Dedifferentiated amniotic fluid mesenchymal stem cell (primary cell): ENCODE data around the gene FXYD7.
"Not testable (repeated sequence)": the region's sequence is repeated elsewhere in the genome, so short reads cannot be mapped to it uniquely, and the experiment has no call there.

Source experiments
- DNase-seq: peaks from one replicate; pipeline ENCODE4 v3.0.0-alpha.2; 2016; ENCODE audit errors: extremely low spot score

The FXYD7 gene

DNA sequence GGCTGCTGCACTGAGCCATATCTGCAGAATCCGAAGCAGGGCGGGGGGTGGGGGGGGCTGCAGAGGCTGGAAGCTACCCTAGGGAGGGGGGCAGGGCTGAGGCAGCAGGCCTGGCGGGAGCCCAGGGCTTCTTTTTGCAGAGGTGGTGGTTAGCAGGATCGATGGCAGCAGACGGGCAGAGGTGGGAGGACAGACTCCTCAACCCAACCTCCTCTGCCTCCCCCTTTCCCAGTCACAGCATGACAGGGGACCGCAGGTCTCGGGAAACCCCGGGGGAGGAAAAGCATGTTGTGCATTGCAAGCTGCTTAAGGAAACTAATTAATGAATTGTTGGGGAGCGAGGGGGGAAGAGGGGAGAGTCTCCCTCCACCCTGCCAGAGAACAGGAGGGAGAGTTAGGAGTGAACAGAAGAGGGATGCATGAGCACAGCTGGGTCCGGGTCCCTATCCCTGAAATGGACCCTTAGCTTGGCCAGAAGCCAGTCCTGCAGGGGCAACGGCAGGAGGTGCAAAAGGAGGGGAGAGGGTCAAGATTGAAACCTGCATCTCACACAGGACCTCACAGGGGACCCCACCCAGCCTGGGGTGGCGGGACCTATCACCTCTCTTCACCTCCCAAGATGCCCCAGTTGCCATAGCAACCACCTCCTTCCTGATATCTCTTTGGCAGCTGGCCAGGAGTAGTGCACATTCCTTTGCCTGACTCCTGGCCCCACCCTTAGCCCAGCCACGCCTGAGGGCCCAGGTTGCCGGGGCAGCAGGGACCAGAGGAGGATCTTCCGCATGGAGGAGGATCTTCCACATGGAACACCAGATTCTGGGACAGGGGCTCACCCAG is 1.8 kb downstream of the FXYD7 start:
- no peak for DNase-seq

- DNase-seq: no peak
These were observed 3.8 kb downstream of the FXYD7 start for GRCh38 chr19:35146746-35147459.

- no peak for DNase-seq
These were observed 6.4 kb downstream of the FXYD7 start for GRCh38 chr19:35149463-35149862.

DNA sequence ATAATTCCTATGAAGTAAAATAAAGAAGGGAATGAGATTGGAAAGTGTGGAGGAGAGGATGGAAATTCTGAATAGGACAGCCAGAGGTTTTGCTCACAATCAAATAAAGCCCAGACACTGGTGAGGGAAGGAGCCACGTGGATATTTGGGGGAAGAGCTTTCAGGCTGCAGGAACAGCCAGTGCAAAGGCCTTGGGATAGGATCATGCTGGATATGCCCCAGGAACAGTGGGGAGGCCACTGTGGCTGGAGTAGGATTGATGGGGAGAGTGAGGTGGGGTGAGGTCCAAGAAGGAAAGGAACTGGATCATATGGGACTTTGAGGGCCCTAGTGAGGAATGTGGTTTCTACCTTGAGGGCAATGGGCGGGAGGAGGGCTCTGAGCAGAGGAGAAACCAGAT is 7.4 kb downstream of the FXYD7 start:
- DNase-seq: no peak

DNA sequence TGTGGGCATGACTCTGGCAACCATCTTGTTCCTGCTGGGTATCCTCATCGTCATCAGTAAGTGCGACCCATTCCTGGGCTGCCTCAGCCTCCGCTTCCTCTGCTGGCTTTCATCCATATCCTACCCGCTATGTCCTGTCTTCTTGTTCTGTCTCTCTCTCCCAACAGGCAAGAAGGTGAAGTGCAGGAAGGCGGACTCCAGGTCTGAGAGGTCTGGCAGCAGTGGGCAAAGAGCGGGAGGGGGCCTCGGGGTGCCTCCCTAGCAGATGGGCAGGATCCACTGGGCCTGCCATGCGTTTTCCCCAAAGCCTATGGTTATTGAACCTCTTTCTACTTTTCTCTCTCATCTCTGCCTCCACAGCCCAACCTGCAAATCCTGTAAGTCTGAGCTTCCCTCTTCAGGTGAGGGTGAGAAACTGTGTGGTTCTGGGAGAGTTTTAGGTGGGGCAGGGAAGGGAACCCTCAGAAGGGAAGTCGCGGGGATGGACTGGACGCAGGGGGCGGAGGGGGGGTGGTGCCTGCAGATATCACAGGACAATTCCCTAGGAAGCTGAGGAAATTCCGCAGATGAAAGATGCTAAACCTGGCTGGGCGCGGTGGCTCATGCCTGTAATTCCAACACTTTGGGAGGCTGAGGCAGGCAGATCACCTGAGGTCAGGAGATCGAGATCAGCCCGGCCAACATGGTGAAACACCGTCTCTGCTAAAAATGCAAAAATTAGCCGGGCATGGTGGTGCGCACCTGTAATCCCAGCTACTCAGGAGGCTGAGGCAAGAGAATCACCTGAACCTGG is 8.4 kb downstream of the FXYD7 start:
- no peak for DNase-seq

DNA sequence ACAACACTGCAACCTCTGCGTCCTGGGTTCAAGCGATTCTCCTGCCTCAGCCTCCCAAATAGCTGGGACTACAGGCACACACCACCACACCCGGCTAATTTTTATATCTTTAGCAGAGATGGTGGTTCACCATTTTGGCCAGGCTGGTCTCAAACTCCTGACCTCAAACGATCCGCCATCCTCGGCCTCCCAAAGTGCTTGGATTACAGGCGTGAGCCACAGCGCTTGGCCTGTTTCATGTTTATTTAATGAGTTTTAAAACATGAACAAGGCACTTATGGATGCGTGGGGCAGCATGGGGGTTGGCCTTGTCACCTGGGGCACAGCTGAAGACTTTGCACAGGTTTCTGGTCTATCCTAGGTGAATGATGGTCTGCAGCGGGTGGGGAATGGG is 10.1 kb downstream of the FXYD7 start:
- not testable (repeated sequence) for DNase-seq

DNA sequence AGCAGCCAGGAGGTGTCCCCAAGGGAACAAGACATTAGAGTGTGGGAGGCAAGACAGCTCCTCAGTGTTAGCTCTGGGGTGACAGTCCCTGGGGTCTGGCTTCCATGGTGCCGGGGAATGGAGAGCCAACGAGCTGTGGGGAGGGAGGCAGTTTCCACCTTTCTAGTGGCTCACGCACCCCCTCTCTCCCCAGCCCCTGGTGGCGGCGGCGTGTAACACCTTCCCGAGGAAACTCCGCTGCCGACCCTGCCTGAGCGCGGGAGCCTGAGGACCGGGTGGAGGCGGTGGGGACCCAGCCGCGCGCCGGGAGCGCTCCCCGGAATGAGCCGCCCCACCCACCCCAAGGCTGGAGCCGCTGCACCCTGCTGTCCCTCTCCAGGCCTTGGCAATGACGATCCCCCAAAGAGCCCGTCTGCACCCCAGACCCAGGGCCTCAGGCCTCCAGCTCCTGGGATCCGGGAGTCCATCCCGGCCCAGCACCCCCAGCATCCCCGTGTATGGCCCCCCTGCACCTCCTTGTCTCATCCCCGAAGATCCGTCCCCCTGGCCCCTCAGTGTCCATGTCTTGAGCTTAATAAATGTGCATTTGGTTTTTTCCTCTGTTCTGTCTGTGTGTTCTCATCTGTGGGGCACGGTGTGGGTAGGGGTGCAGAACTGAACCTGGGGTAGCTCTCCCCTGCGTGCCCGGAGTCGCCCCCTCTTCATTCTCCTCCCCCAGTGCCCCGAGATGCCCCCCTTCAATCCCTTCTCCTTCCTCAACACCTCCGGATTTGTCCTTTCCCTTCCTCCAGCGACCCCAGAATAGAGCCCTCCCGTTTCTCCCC is 10.9 kb downstream of the FXYD7 start:
- no peak for DNase-seq

GRCh38 chr19:35154525-35155406 is 11.7 kb downstream of the FXYD7 start, which contains the start of gene FXYD5:
TSS of gene FXYD5 (plus strand) at chr19:35154735. CDS start at chr19:35155551, 816 bp downstream.
- DNase-seq: peak; percentile 64

DNA sequence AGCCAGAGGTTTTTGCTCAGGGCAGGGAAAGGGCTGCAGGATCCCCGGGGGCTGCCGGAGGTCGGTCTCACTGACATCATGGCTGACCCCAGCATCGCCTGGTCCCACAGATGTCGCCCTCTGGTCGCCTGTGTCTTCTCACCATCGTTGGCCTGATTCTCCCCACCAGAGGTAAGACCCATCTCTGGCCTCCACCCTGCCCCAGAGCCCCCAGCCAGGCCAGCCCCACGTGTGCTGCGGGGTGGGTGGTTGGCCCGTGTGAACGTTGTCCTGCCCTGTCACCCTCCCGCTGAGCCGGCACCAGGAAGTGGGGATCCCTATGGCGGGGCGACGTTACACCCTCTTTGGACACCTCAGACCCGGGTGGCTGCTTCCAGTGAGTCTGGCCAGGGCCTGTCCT is 12.4 kb downstream of the FXYD7 start:
- DNase-seq: no peak

DNA sequence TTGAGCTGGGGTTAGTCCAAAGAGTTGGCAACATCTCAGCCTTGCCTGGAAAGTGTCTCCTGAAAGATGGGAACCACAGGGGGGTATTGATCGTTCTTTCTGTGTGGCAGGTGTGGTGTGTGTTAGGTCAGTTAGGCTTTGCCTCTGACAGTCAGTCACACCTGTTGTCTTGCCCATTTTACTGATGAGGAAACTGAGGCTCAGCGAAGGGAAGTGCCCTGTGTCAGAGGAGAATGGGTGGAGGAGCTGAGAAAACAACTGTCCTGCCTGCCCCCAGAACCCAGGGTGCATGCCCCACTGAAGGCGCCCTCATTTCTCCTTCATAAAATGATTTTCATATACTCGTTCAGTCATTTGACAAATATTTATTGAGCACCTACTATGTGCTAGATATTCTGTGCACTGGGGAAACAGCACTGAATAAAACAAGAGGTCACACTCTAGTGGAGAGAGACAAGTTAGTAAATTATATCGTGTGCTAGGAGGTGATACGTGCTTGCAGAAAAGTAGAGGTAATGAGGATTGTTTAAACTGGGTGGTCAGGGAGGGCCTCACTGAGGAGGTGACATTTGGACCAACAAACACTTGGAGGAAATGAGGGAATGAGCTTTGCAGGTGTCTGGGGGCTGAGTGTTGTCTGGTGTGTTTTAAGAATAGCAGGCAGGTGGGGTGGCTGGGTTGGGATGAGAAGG is 13.1 kb downstream of the FXYD7 start:
- DNase-seq: no peak

- no peak for DNase-seq
These were observed 13.6 kb downstream of the FXYD7 start for GRCh38 chr19:35156673-35157014.

DNA sequence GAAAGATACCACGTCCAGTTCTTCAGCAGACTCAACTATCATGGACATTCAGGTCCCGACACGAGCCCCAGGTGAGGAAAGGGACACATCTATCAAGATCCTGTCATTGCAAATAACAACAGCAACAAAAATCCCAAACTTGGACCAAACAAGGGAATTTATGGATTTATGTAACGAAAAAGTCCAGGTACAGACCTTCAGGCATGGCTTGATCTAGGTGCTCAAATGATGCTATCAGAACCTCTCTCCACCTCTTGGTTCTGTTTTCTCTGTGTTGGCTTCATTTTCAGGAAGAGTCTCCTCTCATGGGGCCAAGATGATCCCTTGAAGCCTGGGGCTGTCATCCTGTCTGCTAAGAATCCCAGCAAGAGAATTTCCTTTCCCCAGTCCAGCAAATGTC is 14.4 kb downstream of the FXYD7 start:
- DNase-seq: no peak

DNA sequence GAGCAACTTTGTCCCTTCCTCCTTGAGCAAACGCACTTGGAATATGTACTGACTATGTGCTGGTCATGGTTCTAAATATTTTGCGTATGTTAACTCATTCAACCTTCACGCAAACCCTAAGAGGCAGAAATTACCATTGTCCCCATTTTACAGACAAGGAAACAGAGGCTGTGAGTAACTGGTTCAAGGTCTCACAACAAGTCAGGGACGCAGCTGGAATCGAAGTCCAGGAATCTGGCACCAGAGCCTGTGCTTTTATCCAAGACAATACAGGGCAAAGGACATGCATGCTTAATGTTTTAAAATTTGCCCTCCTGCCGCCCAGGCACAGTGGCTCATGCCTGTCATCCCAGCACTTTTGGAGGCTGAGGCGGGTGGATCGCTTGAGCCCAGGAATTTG is 16.6 kb downstream of the FXYD7 start:
- DNase-seq: no peak

DNA sequence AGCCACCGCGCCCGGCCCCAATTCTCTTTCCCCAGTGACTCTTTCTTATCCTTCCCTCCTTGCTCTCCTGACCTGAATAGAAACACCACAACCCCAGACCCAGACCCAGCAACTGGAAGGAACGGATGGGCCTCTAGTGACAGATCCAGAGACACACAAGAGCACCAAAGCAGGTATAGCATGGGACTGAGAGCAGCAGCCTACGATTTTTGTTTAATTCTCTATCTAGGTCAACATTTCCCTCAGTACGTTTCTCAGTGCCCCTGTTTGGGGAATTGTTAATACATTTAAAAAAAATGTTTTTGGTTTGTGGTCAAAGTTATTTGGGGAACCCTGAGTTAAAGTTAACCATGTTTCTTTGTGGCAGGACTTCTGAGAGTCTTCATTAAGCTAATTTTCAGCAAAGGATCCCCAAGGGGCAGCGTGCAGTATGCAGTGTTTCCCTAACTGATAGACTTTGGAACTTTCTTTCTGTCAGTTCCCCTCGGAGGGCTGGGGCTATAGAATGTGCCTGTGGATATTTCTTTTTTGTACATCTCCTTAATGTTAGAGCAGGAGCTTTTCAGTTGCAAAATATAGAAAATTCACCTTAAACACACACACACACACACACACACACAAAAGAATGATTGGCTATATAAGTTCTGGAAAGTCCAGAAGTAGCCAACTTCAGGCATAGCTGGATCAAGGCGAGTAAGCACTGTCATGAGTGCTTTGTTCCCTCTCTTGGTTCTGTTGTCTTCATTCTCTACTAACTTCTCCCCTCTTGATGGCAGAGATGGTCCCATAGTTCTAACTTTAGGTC is 17.8 kb downstream of the FXYD7 start:
- DNase-seq: no peak

DNA sequence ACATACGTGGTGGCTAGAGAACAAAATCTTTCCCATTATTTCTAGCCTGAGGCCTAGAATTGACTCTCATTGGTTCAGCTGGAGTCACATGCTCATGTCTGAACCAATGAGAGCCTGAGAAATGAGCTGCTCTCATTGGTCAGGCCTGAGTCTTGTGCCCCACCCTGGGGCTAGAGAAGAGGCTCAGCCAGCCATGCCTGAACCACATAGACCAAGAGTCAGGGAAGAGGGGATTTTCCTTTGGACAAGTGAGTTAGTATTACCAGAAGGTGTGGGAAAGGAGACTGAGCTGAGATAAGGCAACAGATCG is 18.3 kb downstream of the FXYD7 start:
- no peak for DNase-seq

- DNase-seq: peak; percentile 54
These were observed 19.6 kb downstream of the FXYD7 start for GRCh38 chr19:35162471-35163326.

DNA sequence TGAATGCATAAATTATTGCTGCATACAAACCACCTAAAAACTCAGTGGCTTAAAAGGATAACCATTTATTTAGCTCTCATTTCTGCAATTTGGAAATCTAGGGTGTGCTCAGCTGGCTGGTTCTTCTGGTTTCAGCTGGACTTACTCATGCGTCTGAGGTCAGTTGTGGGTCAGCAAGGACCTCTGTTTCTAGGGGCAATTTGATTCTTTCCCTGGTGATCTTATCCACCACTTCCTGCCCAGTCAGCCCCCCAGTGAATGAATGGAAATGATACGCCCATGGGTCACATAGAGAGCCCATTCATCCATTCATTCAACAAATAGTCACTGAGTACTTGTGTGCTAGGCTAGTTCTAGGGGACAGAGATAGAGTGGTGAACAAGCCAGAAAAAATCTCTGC is 21.4 kb downstream of the FXYD7 start:
- DNase-seq: no peak
